K562 (cell line): ENCODE measurements around the gene METTL25B.

ENCODE experiments used
- ELF1 ChIP-seq: fragments of 200-800 bp; sonication (Bioruptor generic); IDR thresholded peaks from 2 replicates; pipeline ENCODE4 v1.6.1; 2016; ENCODE audit warnings: missing genetic modification characterization, missing compliant biosample characterization
- EZH2 ChIP-seq: IDR thresholded peaks from 2 replicates; pipeline ENCODE4 v1.6.1; 2012; ENCODE audit warnings: low read depth, mild to moderate bottlenecking, inconsistent platforms, low read length, borderline replicate concordance
- GTF2F1 ChIP-seq: IDR thresholded peaks from 2 replicates; pipeline ENCODE4 v1.6.1; 2011; ENCODE audit warnings: low read depth, low read length, improper control_type of control experiment
- HCFC1 ChIP-seq: IDR thresholded peaks from 2 replicates; pipeline ENCODE4 v1.6.1; 2012; ENCODE audit warnings: low read depth, low read length, improper control_type of control experiment
- POLR2A ChIP-seq: fragments of 450-650 bp; conservative IDR thresholded peaks from 2 replicates; pipeline ENCODE4 v1.6.1; 2016
- POLR2AphosphoS5 ChIP-seq: IDR thresholded peaks from 2 replicates; pipeline ENCODE4 v1.6.1; 2011; ENCODE audit warnings: mild to moderate bottlenecking, low read depth, low read length, moderate library complexity; ENCODE audit not compliant: control insufficient read depth, insufficient read depth
- RFX7 ChIP-seq: fragments of 250-450 bp; sonication (Bioruptor Pico); IDR thresholded peaks from 2 replicates; pipeline ENCODE4 v1.5.1; 2021; ENCODE audit warnings: mild to moderate bottlenecking
- STAT6 ChIP-seq: sonication (generic); formaldehyde crosslinking; IDR thresholded peaks from 2 replicates; pipeline ENCODE4 v1.8.1; 2023; ENCODE audit warnings: mild to moderate bottlenecking, missing genetic modification reagents
- USF2 ChIP-seq: sonication (generic); formaldehyde crosslinking; IDR thresholded peaks from 2 replicates; pipeline ENCODE4 v1.5.0; 2020; ENCODE audit warnings: missing genetic modification reagents
- ZBTB8A ChIP-seq: fragments of 450-650 bp; IDR thresholded peaks from 2 replicates; pipeline ENCODE4 v1.6.1; 2018; ENCODE audit warnings: mild to moderate bottlenecking, moderate library complexity; ENCODE audit not compliant: partially characterized antibody
- ZC3H11A ChIP-seq: IDR thresholded peaks from 2 replicates; pipeline ENCODE4 v1.6.1; 2012; ENCODE audit warnings: low read depth, low read length, improper control_type of control experiment
- TF ChIP-seq, protein P1 (sequence below), 3 experiments: IDR thresholded peaks in 2 of 3; conservative IDR thresholded peaks in 1 of 3; 2 replicates each; pipeline ENCODE4 v1.5.1; 2011 to 2012; ENCODE audit warnings: low read length in 3 of 3, mild to moderate bottlenecking in 3 of 3, control low read depth in 2 of 3, improper control_type of control experiment in 1 of 3, inconsistent platforms in 1 of 3, low read depth in 1 of 3, mixed read lengths in 1 of 3, moderate library complexity in 1 of 3; ENCODE audit not compliant: insufficient read depth in 2 of 3

- TF ChIP-seq, protein P1, sequence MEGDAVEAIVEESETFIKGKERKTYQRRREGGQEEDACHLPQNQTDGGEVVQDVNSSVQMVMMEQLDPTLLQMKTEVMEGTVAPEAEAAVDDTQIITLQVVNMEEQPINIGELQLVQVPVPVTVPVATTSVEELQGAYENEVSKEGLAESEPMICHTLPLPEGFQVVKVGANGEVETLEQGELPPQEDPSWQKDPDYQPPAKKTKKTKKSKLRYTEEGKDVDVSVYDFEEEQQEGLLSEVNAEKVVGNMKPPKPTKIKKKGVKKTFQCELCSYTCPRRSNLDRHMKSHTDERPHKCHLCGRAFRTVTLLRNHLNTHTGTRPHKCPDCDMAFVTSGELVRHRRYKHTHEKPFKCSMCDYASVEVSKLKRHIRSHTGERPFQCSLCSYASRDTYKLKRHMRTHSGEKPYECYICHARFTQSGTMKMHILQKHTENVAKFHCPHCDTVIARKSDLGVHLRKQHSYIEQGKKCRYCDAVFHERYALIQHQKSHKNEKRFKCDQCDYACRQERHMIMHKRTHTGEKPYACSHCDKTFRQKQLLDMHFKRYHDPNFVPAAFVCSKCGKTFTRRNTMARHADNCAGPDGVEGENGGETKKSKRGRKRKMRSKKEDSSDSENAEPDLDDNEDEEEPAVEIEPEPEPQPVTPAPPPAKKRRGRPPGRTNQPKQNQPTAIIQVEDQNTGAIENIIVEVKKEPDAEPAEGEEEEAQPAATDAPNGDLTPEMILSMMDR (IDR thresholded peaks at IDR 0.05 in 2 of 3, conservative IDR thresholded peaks at IDR 0.05 in 1 of 3; ENCODE audit: insufficient read depth in 2 of 3, low read depth in 1 of 3, low read length in 3 of 3), result no peak
- no peak for TF ChIP-seq ZBTB8A
- TF ChIP-seq HCFC1, result no peak
- no peak for TF ChIP-seq ZC3H11A
- no peak for TF ChIP-seq GTF2F1
- no peak for TF ChIP-seq STAT6 (CRISPR knock-in tag)
- TF ChIP-seq EZH2, result no peak
- TF ChIP-seq USF2 (CRISPR knock-in tag), result no peak
- no peak for TF ChIP-seq ELF1 (tag)
- TF ChIP-seq POLR2A, result no peak
- no peak for TF ChIP-seq RFX7 (CRISPR knock-in tag)
- TF ChIP-seq POLR2AphosphoS5, result no peak
These were observed 27.3 kb upstream of the METTL25B start for GRCh38 chr1:156700736-156701531.
